Renal cortex interstitium (tissue), 11 donors: ENCODE measurements around the gene GINS1. TPM values are rescaled to one million over a fixed set of nuclear protein-coding genes. Genes with fewer than 3 reads are reported as not detected.

Experiments used
- DNase-seq, 11 donors: peaks; one replicate each; pipeline ENCODE4 v3.0.0-alpha.2; 2013; ENCODE audit warnings: low read depth in 9 of 11, low spot score in 4 of 11; ENCODE audit errors: extremely low read depth in 1 of 11
- polyA plus RNA-seq, 3 donors: library from polyadenylated mRNA; unstranded; fragments of 120-200 nt; gene quantifications; one replicate each; pipeline ENCODE4 v1.2.1, GENCODE V29; 2013; ENCODE audit not compliant: insufficient read length in 3 of 3

Gene GINS1
- polyA plus RNA-seq, 3 donors, result 18.9 to 21.0 (median 21.0) TPM

- DNase-seq, result no peak
Measured at GRCh38 chr20:25483431-25484132, 76.1 kb downstream of the GINS1 start.

GRCh38 chr20:25484224-25484846 is 76.9 kb downstream of the GINS1 start:
- DNase-seq, result no peak

- no peak for DNase-seq
Measured at GRCh38 chr20:25484911-25485511, 77.5 kb downstream of the GINS1 start.

GRCh38 chr20:25485872-25486271 is 78.4 kb downstream of the GINS1 start:
- no peak for DNase-seq

- DNase-seq, result peak in 1 of 11 donors; percentile 12
Measured at GRCh38 chr20:25486377-25486776, 78.9 kb downstream of the GINS1 start.

- DNase-seq, result no peak
Measured at GRCh38 chr20:25487306-25487705, 79.8 kb downstream of the GINS1 start.

- DNase-seq, result no peak
Measured at GRCh38 chr20:25487975-25488374, 80.5 kb downstream of the GINS1 start.

- DNase-seq, result no peak
Measured at GRCh38 chr20:25489221-25489871, 81.9 kb downstream of the GINS1 start.

- no peak for DNase-seq
Measured at GRCh38 chr20:25490656-25491445, 83.4 kb downstream of the GINS1 start.

GRCh38 chr20:25491446-25492038 is 84.1 kb downstream of the GINS1 start:
- no peak for DNase-seq

GRCh38 chr20:25493137-25493536 is 85.7 kb downstream of the GINS1 start:
- DNase-seq, result no peak

- DNase-seq, result no peak
Measured at GRCh38 chr20:25493748-25494505, 86.5 kb downstream of the GINS1 start.

- no peak for DNase-seq
Measured at GRCh38 chr20:25494506-25495188, 87.2 kb downstream of the GINS1 start.

- no peak for DNase-seq
Measured at GRCh38 chr20:25495189-25495824, 87.8 kb downstream of the GINS1 start.

GRCh38 chr20:25496165-25496967 is 88.9 kb downstream of the GINS1 start:
- DNase-seq, result no peak

GRCh38 chr20:25496968-25497401 is 89.5 kb downstream of the GINS1 start:
- no peak for DNase-seq
